A673 (cell line): Measurements from ENCODE around the gene KCNMA1. TPM values are rescaled to one million over a fixed set of nuclear protein-coding genes. Genes with fewer than 3 reads are reported as not detected.

Experiments
- BruUV-seq: library from RNA; stranded (reverse); fragments of 400-500 nt; replicated peaks from 2 replicates; lab custom pipeline; 2021; lab: Mats Ljungman, UMichigan
- CTCF ChIA-PET: fragments of 300-600 bp; sonication (Branson Sonifier 250); formaldehyde crosslinking; loops from one replicate; lab custom pipeline; 2022; ENCODE audit warnings: antibody characterized with exemption; lab: Charles Lee
- POLR2A ChIA-PET: fragments of 300-600 bp; sonication (Branson Sonifier 250); formaldehyde crosslinking; loops from one replicate; lab custom pipeline; 2022; ENCODE audit warnings: antibody characterized with exemption; ENCODE audit not compliant: low non-redundant PET; lab: Charles Lee
- DNase-seq: peaks from one replicate; pipeline ENCODE4 v3.0.0-alpha.2; 2015; ENCODE audit warnings: low spot score
- H3K27ac ChIP-seq: fragments of 200-600 bp; sonication (generic); 2 replicates; pipeline ENCODE4 v1.5.1; 2016; ENCODE audit warnings: mixed run types, low read depth, mild to moderate bottlenecking, mixed read lengths, antibody characterized with exemption, low read length; ENCODE audit not compliant: poor library complexity, severe bottlenecking
- H3K27me3 ChIP-seq: fragments of 200-600 bp; sonication (generic); replicated peaks from 2 replicates; pipeline ENCODE4 v1.6.1; 2017; ENCODE audit warnings: mixed run types, low read depth, mild to moderate bottlenecking, mixed read lengths, antibody characterized with exemption, low read length; ENCODE audit not compliant: insufficient read depth, poor library complexity
- H3K36me3 ChIP-seq: fragments of 200-600 bp; sonication (generic); 2 replicates; pipeline ENCODE4 v1.6.1; 2016; ENCODE audit warnings: mixed run types, mild to moderate bottlenecking, mixed read lengths, antibody characterized with exemption, low read length; ENCODE audit not compliant: insufficient read depth, poor library complexity, severe bottlenecking
- H3K4me1 ChIP-seq: fragments of 200-600 bp; sonication (generic); 2 replicates; pipeline ENCODE4 v1.6.1; 2017; ENCODE audit warnings: mixed run types, mild to moderate bottlenecking, mixed read lengths, antibody characterized with exemption, low read length; ENCODE audit not compliant: insufficient read depth, poor library complexity, severe bottlenecking
- H3K4me3 ChIP-seq: fragments of 200-600 bp; sonication (generic); 2 replicates; pipeline ENCODE4 v1.5.1; 2016; ENCODE audit warnings: low read depth, mixed run types, mild to moderate bottlenecking, mixed read lengths, low read length; ENCODE audit not compliant: poor library complexity, severe bottlenecking
- H3K9me3 ChIP-seq: fragments of 200-600 bp; sonication (generic); 2 replicates; pipeline ENCODE4 v1.6.1; 2016; ENCODE audit warnings: mixed run types, low read depth, mild to moderate bottlenecking, mixed read lengths, antibody characterized with exemption, low read length; ENCODE audit not compliant: poor library complexity, severe bottlenecking
- EZH2 ChIP-seq: fragments of 200-600 bp; sonication (generic); IDR thresholded peaks from 2 replicates; pipeline ENCODE4 v1.6.1; 2017; ENCODE audit warnings: borderline replicate concordance, low read depth, mild to moderate bottlenecking, mixed read lengths, antibody characterized with exemption, low read length; ENCODE audit not compliant: poor library complexity, severe bottlenecking
- intact Hi-C: fragments of 100-400 bp; cut with micrococcal nuclease; formaldehyde crosslinking; loops from one replicate; pipeline ENCODE4 v1.10.0; 2022; ENCODE audit not compliant: unreplicated experiment
- total RNA-seq: library from RNA; stranded (reverse); gene quantifications from 2 replicates; pipeline ENCODE4 v1.2.3, GENCODE V29; 2021
- TF ChIP-seq, protein P1 (sequence below): fragments of 300-800, 200-600 bp; sonication (generic); conservative IDR thresholded peaks from 2 replicates; pipeline ENCODE4 v1.5.1; 2017; ENCODE audit warnings: low read depth, mild to moderate bottlenecking, antibody characterized with exemption, low read length, moderate library complexity, mixed read lengths

Gene KCNMA1
- total RNA-seq, 1 experiment from 2014 or later: 0.84 TPM

GRCh38 chr10:77071001-77071511 is 566.6 kb downstream of the KCNMA1 start:
- ChIA-PET POLR2A (no interaction called here), CTCF (no interaction called here)
- no peak for DNase-seq
- H3K4me1 ChIP-seq: no peaks in the 10 kb centered on the region
- TF ChIP-seq, protein P1, sequence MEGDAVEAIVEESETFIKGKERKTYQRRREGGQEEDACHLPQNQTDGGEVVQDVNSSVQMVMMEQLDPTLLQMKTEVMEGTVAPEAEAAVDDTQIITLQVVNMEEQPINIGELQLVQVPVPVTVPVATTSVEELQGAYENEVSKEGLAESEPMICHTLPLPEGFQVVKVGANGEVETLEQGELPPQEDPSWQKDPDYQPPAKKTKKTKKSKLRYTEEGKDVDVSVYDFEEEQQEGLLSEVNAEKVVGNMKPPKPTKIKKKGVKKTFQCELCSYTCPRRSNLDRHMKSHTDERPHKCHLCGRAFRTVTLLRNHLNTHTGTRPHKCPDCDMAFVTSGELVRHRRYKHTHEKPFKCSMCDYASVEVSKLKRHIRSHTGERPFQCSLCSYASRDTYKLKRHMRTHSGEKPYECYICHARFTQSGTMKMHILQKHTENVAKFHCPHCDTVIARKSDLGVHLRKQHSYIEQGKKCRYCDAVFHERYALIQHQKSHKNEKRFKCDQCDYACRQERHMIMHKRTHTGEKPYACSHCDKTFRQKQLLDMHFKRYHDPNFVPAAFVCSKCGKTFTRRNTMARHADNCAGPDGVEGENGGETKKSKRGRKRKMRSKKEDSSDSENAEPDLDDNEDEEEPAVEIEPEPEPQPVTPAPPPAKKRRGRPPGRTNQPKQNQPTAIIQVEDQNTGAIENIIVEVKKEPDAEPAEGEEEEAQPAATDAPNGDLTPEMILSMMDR: no peak
- TF ChIP-seq EZH2: no peak
- H3K9me3 ChIP-seq: no peaks in the 10 kb centered on the region
- no peak overlapping the region for H3K27ac ChIP-seq
- H3K36me3 ChIP-seq: no peaks in the 10 kb centered on the region
- no peaks in the 10 kb centered on the region for H3K27me3 ChIP-seq
- no TSS peak for BruUV-seq
- intact Hi-C loops: no loop called here
- no peak overlapping the region for H3K4me3 ChIP-seq

GRCh38 chr10:77070346-77070745 is 567.3 kb downstream of the KCNMA1 start:
- Histone ChIP-seq H3K4me1 (no peaks in the 10 kb centered on the region), H3K9me3 (no peaks in the 10 kb centered on the region), H3K36me3 (no peaks in the 10 kb centered on the region), H3K27me3 (no peaks in the 10 kb centered on the region), H3K4me3 (no peak overlapping the region), H3K27ac (no peak overlapping the region)
- TF ChIP-seq, protein P1: no peak
- no peak for TF ChIP-seq EZH2
- intact Hi-C loops: no loop called here
- no peak for DNase-seq
- BruUV-seq: no TSS peak
- CTCF ChIA-PET: no interaction called here
- POLR2A ChIA-PET: no interaction called here

DNA sequence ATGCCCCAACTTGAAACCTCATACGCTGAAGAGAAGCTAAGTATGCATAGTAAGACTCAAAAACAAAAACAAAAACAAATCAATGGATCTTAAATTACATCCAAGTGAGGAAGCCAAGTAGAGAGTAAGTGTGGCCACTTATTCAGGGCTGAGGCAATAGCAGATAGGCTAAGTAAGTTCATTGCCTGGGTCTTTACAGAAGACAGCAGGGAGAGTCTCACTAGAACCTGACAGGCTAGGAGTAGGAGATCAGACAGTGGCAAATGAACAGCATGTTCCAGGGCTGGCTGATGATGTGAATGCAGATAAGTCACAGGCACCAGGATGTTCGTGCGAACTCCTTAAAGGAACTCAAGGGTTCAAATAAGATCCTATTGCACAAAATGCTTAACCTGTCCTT is 568.6 kb downstream of the KCNMA1 start:
- intact Hi-C loops: no loop called here
- TF ChIP-seq, protein P1: no peak
- TF ChIP-seq EZH2: no peak
- no peak overlapping the region for H3K27ac ChIP-seq
- POLR2A ChIA-PET: no interaction called here
- no peaks in the 10 kb centered on the region for H3K27me3 ChIP-seq
- no TSS peak for BruUV-seq
- no peaks in the 10 kb centered on the region for H3K4me1 ChIP-seq
- no peaks in the 10 kb centered on the region for H3K9me3 ChIP-seq
- no peak overlapping the region for H3K4me3 ChIP-seq
- no peak for DNase-seq
- no peaks in the 10 kb centered on the region for H3K36me3 ChIP-seq
- CTCF ChIA-PET: no interaction called here
